Ishikawa (cell line): ENCODE data around the gene PLA2G1B.

Experiments used
- CEBPB ChIP-seq: IDR thresholded peaks from 2 replicates; pipeline ENCODE4 v1.6.1; 2012
- CREB1 ChIP-seq: IDR thresholded peaks from 2 replicates; pipeline ENCODE4 v1.6.1; 2012; ENCODE audit warnings: low read depth
- EGR1 ChIP-seq: IDR thresholded peaks from 2 replicates; pipeline ENCODE4 v1.6.1; 2012
- EP300 ChIP-seq: IDR thresholded peaks from 2 replicates; pipeline ENCODE4 v1.6.1; 2012; ENCODE audit warnings: borderline replicate concordance
- FOXM1 ChIP-seq: IDR thresholded peaks from 2 replicates; pipeline ENCODE4 v1.6.1; 2012; ENCODE audit warnings: low read depth, borderline replicate concordance
- NFIC ChIP-seq: IDR thresholded peaks from 2 replicates; pipeline ENCODE4 v1.6.1; 2012
- RAD21 ChIP-seq: IDR thresholded peaks from 2 replicates; pipeline ENCODE4 v1.6.1; 2012; ENCODE audit warnings: low read depth
- TAF1 ChIP-seq: IDR thresholded peaks from 2 replicates; pipeline ENCODE4 v1.6.1; 2012; ENCODE audit warnings: low read depth, mild to moderate bottlenecking
- TCF12 ChIP-seq: IDR thresholded peaks from 2 replicates; pipeline ENCODE4 v1.6.1; 2012; ENCODE audit warnings: low read depth
- TEAD4 ChIP-seq: IDR thresholded peaks from 2 replicates; pipeline ENCODE4 v1.6.1; 2012
- YY1 ChIP-seq: IDR thresholded peaks from 2 replicates; pipeline ENCODE4 v1.6.1; 2012; ENCODE audit warnings: low read depth
- ZBTB7A ChIP-seq: IDR thresholded peaks from 2 replicates; pipeline ENCODE4 v1.6.1; 2012; ENCODE audit warnings: low read depth
- TF ChIP-seq, protein P1 (sequence below): IDR thresholded peaks from 2 replicates; pipeline ENCODE4 v1.6.1; 2012; ENCODE audit warnings: low read depth, mild to moderate bottlenecking
- TF ChIP-seq, protein P2 (sequence below): IDR thresholded peaks from 2 replicates; pipeline ENCODE4 v1.6.1; 2012
- TF ChIP-seq, protein P3 (sequence below): IDR thresholded peaks from 2 replicates; pipeline ENCODE4 v1.6.1; 2012

PLA2G1B gene

GRCh38 chr12:120323772-120324171, 3.8 kb downstream of the PLA2G1B start:
- TF ChIP-seq YY1, result no peak
- no peak for TF ChIP-seq CEBPB
- TF ChIP-seq, protein P1, sequence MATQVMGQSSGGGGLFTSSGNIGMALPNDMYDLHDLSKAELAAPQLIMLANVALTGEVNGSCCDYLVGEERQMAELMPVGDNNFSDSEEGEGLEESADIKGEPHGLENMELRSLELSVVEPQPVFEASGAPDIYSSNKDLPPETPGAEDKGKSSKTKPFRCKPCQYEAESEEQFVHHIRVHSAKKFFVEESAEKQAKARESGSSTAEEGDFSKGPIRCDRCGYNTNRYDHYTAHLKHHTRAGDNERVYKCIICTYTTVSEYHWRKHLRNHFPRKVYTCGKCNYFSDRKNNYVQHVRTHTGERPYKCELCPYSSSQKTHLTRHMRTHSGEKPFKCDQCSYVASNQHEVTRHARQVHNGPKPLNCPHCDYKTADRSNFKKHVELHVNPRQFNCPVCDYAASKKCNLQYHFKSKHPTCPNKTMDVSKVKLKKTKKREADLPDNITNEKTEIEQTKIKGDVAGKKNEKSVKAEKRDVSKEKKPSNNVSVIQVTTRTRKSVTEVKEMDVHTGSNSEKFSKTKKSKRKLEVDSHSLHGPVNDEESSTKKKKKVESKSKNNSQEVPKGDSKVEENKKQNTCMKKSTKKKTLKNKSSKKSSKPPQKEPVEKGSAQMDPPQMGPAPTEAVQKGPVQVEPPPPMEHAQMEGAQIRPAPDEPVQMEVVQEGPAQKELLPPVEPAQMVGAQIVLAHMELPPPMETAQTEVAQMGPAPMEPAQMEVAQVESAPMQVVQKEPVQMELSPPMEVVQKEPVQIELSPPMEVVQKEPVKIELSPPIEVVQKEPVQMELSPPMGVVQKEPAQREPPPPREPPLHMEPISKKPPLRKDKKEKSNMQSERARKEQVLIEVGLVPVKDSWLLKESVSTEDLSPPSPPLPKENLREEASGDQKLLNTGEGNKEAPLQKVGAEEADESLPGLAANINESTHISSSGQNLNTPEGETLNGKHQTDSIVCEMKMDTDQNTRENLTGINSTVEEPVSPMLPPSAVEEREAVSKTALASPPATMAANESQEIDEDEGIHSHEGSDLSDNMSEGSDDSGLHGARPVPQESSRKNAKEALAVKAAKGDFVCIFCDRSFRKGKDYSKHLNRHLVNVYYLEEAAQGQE, result no peak

DNA sequence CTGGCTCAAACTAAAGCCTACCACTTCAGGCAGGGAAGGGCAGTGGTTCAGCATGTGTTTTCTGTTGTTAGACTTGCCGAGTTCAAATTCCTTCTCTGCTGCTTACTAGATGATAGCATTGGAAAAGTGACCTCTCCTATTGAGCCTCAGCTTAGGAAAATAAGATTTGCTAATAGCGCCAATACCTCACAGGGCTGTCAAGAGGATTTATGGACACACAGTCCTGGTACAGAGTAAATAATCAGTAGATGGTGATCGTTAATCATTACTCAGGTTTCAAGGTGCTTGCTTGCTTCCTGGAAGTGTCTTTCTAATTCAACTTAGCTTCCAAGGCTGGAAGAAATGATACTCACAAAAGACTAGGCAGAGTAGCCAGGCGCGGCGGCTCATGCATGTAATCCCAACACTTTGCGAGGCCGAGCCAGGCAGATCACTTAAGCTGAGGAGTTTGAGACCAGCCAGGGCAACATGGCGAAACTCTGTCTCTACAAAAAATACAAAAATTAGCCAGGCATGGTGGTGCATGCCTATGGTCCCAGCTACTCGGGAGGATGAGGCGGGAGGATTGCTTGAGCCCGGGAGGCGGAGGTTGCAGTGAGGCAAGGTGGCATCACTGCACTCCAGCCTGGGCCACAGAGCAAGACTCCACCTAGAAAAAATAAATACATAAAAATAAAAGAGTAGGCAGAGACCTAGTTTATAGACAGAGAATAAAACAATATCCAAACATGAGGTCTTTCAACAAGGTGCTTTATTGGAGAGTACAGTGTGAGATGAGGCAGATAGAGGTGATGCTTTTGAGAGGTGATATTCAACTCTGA, 6.0 kb downstream of the PLA2G1B start:
- TF ChIP-seq RAD21 (no peak), FOXM1 (no peak), TAF1 (no peak), YY1 (no peak)
- TF ChIP-seq, protein P2, sequence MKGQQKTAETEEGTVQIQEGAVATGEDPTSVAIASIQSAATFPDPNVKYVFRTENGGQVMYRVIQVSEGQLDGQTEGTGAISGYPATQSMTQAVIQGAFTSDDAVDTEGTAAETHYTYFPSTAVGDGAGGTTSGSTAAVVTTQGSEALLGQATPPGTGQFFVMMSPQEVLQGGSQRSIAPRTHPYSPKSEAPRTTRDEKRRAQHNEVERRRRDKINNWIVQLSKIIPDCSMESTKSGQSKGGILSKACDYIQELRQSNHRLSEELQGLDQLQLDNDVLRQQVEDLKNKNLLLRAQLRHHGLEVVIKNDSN, result no peak

DNA sequence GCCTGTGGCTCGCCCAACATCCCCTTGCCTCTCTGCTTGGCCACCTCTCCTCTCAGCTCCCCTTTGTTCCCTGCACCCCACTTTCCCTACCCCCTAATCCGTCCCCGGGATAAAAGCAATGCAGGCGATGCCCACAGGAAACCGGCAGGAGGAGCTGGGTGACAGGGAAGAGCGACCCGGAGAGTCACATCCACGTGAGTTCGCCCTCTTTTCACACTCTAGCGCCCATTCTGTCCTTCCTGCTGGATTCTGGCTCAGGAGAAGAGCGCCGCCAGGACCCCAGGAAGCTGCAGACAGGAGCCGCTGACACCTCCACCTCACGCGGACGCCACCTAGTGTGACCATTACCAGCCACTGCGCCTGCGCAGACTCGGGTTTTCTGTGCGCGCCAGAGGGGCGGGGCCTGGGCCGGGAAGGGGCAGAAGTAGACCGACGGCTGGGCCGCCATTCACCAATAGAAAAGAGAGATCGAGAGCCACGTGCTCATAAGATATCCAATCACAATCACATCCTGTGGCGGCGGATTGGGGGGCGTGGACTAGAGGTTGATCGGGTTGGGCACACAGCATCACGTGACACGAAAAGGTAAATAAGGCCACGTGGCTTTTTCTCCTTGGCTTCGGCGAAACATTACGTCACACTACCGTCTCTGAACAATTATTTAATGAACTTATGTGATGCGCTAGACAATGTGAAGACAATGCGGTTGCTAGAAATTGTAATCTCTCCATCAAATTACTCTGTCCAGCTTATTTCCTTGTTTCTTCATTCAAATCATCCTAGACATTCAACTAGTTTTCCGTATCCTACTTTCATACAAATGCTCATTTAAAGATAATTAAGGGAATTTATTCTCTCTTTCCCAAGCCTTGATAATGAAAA, 10.1 kb downstream of the PLA2G1B start:
- TF ChIP-seq EP300, result no peak
- TF ChIP-seq TCF12, result no peak; the same call in 1 of the 2 replicates
- TF ChIP-seq EGR1, result no peak
- TF ChIP-seq, protein P2, result peak; percentile 100
- peak; percentile 59 for TF ChIP-seq CREB1
- TF ChIP-seq RAD21, result peak; percentile 12; the same call in 1 of the 2 replicates
- no peak for TF ChIP-seq FOXM1
- no peak for TF ChIP-seq TEAD4
- TF ChIP-seq, protein P1, result no peak
- TF ChIP-seq ZBTB7A, result no peak
- no peak for TF ChIP-seq NFIC
- TF ChIP-seq TAF1, result peak; percentile 97
- TF ChIP-seq, protein P3, sequence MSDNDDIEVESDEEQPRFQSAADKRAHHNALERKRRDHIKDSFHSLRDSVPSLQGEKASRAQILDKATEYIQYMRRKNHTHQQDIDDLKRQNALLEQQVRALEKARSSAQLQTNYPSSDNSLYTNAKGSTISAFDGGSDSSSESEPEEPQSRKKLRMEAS, result peak; percentile 98
- peak; percentile 70 for TF ChIP-seq YY1
- TF ChIP-seq CEBPB, result no peak

- no peak for TF ChIP-seq TAF1
- TF ChIP-seq RAD21, result no peak
- no peak for TF ChIP-seq CEBPB
- no peak for TF ChIP-seq EP300
- TF ChIP-seq, protein P1, result no peak
- TF ChIP-seq ZBTB7A, result no peak
- TF ChIP-seq YY1, result no peak
- no peak for TF ChIP-seq CREB1
- TF ChIP-seq FOXM1, result no peak
- no peak for TF ChIP-seq NFIC
- TF ChIP-seq, protein P3, result no peak
- TF ChIP-seq EGR1, result no peak
- no peak for TF ChIP-seq TCF12
- TF ChIP-seq, protein P2, result no peak
- no peak for TF ChIP-seq TEAD4
Measured at GRCh38 chr12:120316798-120317223, 10.8 kb downstream of the PLA2G1B start.
